Testis (tissue), 2 donors: ENCODE results near the gene PDGFD.

ENCODE experiments used
- POLR2A ChIP-seq: fragments of 450-650 bp; IDR thresholded peaks from one replicate; pipeline ENCODE4 v1.6.1; 2017; ENCODE audit warnings: antibody characterized with exemption, mild to moderate bottlenecking, moderate library complexity
- TF ChIP-seq, protein P1 (sequence below), 3 experiments: fragments of 450-650 bp in 2 of 3; fragments of 200-600 bp in 1 of 3; sonication (generic) in 1 of 3; IDR thresholded peaks; one replicate each; pipeline ENCODE4 v1.5.1; 2016 to 2019; ENCODE audit warnings: antibody characterized with exemption in 3 of 3, mild to moderate bottlenecking in 2 of 3, moderate library complexity in 1 of 3

DNA sequence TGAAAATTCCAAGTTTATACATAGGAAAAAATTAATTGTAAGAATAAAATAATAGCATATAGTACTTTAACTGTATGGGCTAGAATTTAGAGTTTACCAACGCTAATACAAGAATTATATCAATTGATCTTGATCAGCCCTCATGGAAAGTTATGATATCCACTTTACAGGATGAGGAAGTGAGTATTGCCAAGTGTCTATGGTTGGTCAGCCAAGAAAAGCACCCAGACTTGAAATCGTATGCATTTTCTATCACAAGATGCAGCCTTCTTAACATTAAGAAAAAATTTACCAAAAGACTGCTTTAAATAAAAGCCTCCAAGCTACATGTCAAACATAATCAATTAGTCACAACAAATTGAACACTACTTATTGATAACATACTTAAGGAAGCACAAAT, 74.5 kb downstream of the PDGFD start:
- no peak for TF ChIP-seq POLR2A
- TF ChIP-seq, protein P1, sequence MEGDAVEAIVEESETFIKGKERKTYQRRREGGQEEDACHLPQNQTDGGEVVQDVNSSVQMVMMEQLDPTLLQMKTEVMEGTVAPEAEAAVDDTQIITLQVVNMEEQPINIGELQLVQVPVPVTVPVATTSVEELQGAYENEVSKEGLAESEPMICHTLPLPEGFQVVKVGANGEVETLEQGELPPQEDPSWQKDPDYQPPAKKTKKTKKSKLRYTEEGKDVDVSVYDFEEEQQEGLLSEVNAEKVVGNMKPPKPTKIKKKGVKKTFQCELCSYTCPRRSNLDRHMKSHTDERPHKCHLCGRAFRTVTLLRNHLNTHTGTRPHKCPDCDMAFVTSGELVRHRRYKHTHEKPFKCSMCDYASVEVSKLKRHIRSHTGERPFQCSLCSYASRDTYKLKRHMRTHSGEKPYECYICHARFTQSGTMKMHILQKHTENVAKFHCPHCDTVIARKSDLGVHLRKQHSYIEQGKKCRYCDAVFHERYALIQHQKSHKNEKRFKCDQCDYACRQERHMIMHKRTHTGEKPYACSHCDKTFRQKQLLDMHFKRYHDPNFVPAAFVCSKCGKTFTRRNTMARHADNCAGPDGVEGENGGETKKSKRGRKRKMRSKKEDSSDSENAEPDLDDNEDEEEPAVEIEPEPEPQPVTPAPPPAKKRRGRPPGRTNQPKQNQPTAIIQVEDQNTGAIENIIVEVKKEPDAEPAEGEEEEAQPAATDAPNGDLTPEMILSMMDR (IDR thresholded peaks at IDR 0.05) = no peak
